Measurements from ENCODE around the gene SPEN. TPM values are rescaled to one million over a fixed set of nuclear protein-coding genes. Genes with fewer than 3 reads are reported as not detected.

Gene SPEN
- total RNA-seq, 4 donors from 2014 or later = 41.4 to 63.6 (median 42.9) TPM

GRCh38 chr1:15960808-15961207, 113.3 kb downstream of the SPEN start:
- TF ChIP-seq POLR2A (IDR thresholded peaks at IDR 0.05) = no peak
- TF ChIP-seq, protein P1, sequence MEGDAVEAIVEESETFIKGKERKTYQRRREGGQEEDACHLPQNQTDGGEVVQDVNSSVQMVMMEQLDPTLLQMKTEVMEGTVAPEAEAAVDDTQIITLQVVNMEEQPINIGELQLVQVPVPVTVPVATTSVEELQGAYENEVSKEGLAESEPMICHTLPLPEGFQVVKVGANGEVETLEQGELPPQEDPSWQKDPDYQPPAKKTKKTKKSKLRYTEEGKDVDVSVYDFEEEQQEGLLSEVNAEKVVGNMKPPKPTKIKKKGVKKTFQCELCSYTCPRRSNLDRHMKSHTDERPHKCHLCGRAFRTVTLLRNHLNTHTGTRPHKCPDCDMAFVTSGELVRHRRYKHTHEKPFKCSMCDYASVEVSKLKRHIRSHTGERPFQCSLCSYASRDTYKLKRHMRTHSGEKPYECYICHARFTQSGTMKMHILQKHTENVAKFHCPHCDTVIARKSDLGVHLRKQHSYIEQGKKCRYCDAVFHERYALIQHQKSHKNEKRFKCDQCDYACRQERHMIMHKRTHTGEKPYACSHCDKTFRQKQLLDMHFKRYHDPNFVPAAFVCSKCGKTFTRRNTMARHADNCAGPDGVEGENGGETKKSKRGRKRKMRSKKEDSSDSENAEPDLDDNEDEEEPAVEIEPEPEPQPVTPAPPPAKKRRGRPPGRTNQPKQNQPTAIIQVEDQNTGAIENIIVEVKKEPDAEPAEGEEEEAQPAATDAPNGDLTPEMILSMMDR (IDR thresholded peaks at IDR 0.05) = no peak
- no peak for DNase-seq (ENCODE audit: low spot score in 2 of 2)
- intact Hi-C loops (cut with DNase I; ENCODE audit: low total_unique reads) = no loop called here
- WGBS, 2 donors = 91 to 94% methylated on average over 5 of the region's 5 CpGs
- no peak overlapping the region for H3K4me3 ChIP-seq (ENCODE audit: low read depth, poor library complexity, severe bottlenecking)

- H3K4me3 ChIP-seq (ENCODE audit: low read depth, poor library complexity, severe bottlenecking) = no peak overlapping the region
- intact Hi-C loops (cut with DNase I; ENCODE audit: low total_unique reads) = no loop called here
- TF ChIP-seq POLR2A (IDR thresholded peaks at IDR 0.05) = no peak
- TF ChIP-seq, protein P1 (IDR thresholded peaks at IDR 0.05) = no peak
- WGBS, 2 donors = 89 to 92% methylated on average over 11 of the region's 11 CpGs
- no peak for DNase-seq (ENCODE audit: low spot score in 2 of 2)
Measured at GRCh38 chr1:15961492-15961891, 114.0 kb downstream of the SPEN start.

DNA sequence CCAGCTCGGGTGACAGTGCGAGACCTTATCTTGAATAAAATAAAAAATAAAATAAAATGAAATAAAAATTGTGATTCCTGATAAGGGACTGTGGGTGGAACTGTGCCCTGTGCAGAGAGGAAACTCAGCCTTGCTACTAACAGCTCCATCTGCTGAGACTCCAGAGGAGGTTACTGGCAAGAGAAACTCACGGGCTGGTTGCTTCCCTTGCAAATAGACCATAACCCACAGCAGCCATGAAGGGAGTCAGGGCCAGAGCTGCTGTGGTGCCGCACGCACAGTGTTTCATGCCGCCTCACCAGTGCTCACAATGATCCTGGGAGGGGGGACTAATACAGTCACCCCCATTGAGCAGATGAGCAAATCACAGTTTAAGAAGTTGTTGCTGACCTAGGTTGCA, 114.7 kb downstream of the SPEN start:
- WGBS, 2 donors = 92 to 98% methylated on average over 6 of the region's 6 CpGs
- H3K4me3 ChIP-seq (ENCODE audit: low read depth, poor library complexity, severe bottlenecking) = no peak overlapping the region
- intact Hi-C loops (cut with DNase I; ENCODE audit: low total_unique reads) = no loop called here
- DNase-seq (ENCODE audit: low spot score in 2 of 2) = no peak
- TF ChIP-seq, protein P1 (IDR thresholded peaks at IDR 0.05) = no peak
- TF ChIP-seq POLR2A (IDR thresholded peaks at IDR 0.05) = no peak

GRCh38 chr1:15962671-15963362, 115.3 kb downstream of the SPEN start:
- DNase-seq (ENCODE audit: low spot score in 2 of 2) = no peak
- TF ChIP-seq, protein P1 (IDR thresholded peaks at IDR 0.05) = no peak
- no peak for TF ChIP-seq POLR2A (IDR thresholded peaks at IDR 0.05)
- intact Hi-C loops (cut with DNase I; ENCODE audit: low total_unique reads) = no loop called here
- H3K4me3 ChIP-seq (ENCODE audit: low read depth, poor library complexity, severe bottlenecking) = no peak overlapping the region
- 91 to 96% methylated on average over 8 of the region's 8 CpGs for WGBS, 2 donors

GRCh38 chr1:15963363-15963967, 116.0 kb downstream of the SPEN start:
- H3K4me3 ChIP-seq (ENCODE audit: low read depth, poor library complexity, severe bottlenecking) = no peak overlapping the region
- no peak for DNase-seq (ENCODE audit: low spot score in 2 of 2)
- TF ChIP-seq, protein P1 (IDR thresholded peaks at IDR 0.05) = no peak
- TF ChIP-seq POLR2A (IDR thresholded peaks at IDR 0.05) = no peak
- intact Hi-C loops (cut with DNase I; ENCODE audit: low total_unique reads) = no loop called here

All from lower leg skin (tissue), 4 donors.